Gastroesophageal sphincter (tissue), 4 donors: Measurements from ENCODE around the gene MISP. TPM values are rescaled to one million over a fixed set of nuclear protein-coding genes. Genes with fewer than 3 reads are reported as not detected.
"Not testable (repeated sequence)": the region's sequence is repeated elsewhere in the genome, so short reads cannot be mapped to it uniquely, and the experiment has no call there.

Source experiments
- ATAC-seq: fragments of 150-250 bp; one replicate; pipeline ENCODE4 v1.9.1; 2016; ENCODE audit warnings: mild to moderate bottlenecking, moderate library complexity
- H3K27ac ChIP-seq, 4 donors: fragments of 200-600 bp; sonication (generic) in 3 of 4; 1 replicate in 3 of 4; 2 replicates in 1 of 4; pipeline ENCODE4 v1.5.1; 2016 to 2019
- H3K27me3 ChIP-seq: fragments of 200-600 bp; sonication (generic); one replicate; pipeline ENCODE4 v1.5.1; 2019
- H3K36me3 ChIP-seq, 2 donors: fragments of 200-600 bp; sonication (generic); one replicate each; pipeline ENCODE4 v1.5.1; 2019; ENCODE audit warnings: control low read depth in 1 of 2
- H3K4me1 ChIP-seq, 3 donors: fragments of 200-600 bp; sonication (generic); 1 replicate in 2 of 3; 2 replicates in 1 of 3; pipeline ENCODE4 v1.5.1; 2016 to 2019; ENCODE audit warnings: control low read depth in 2 of 3
- H3K4me3 ChIP-seq, 2 donors: fragments of 200-600 bp; sonication (generic); one replicate each; pipeline ENCODE4 v1.5.1; 2019; ENCODE audit warnings: mild to moderate bottlenecking in 1 of 2, moderate library complexity in 1 of 2
- H3K9me3 ChIP-seq, 3 donors: fragments of 200-600 bp; sonication (generic); one replicate each; pipeline ENCODE4 v1.5.1; 2017 to 2019; ENCODE audit warnings: control low read depth in 2 of 3
- EP300 ChIP-seq: sonication (generic); formaldehyde crosslinking; IDR thresholded peaks from one replicate; pipeline ENCODE4 v1.6.1; 2017; ENCODE audit warnings: antibody characterized with exemption, mild to moderate bottlenecking
- POLR2A ChIP-seq, 2 donors: fragments of 450-650 bp; IDR thresholded peaks; one replicate each; pipeline ENCODE4 v1.6.1; 2017; ENCODE audit warnings: antibody characterized with exemption in 2 of 2, mild to moderate bottlenecking in 2 of 2, moderate library complexity in 1 of 2
- POLR2AphosphoS5 ChIP-seq: sonication (generic); formaldehyde crosslinking; IDR thresholded peaks from one replicate; pipeline ENCODE4 v1.6.1; 2017; ENCODE audit warnings: antibody characterized with exemption
- WGBS, 2 donors: methylation state at CpG; one replicate each; pipeline ENCODE4 v1.1.5; 2018; ENCODE audit warnings: low coverage in 1 of 2; 5-methylcytosine and 5-hydroxymethylcytosine counted together
- total RNA-seq, 4 donors: library from RNA; depleted of rRNA; stranded (reverse); fragments of >200 nt; gene quantifications; one replicate each; pipeline ENCODE4 v1.1.0, GENCODE V29; 2016
- TF ChIP-seq, protein P1 (sequence below), 4 experiments: fragments of 200-600 bp in 2 of 4; fragments of 450-650 bp in 2 of 4; sonication (generic) in 1 of 4; IDR thresholded peaks; one replicate each; pipeline ENCODE4 v1.5.1; 2017 to 2019; ENCODE audit warnings: antibody characterized with exemption in 4 of 4, mild to moderate bottlenecking in 2 of 4, moderate library complexity in 2 of 4

Gene MISP
- total RNA-seq, 4 donors from 2014 or later = 0.52 TPM; not detected in 3

- Histone ChIP-seq H3K4me3 (no peak overlapping the region), H3K27me3 (no peaks in the 10 kb centered on the region), H3K4me1 (peaks cover 0 to 9% (median 0%) of the 10 kb centered on the region in 3 donors), H3K27ac (no peak overlapping the region), H3K36me3 (peaks cover 0 to 35% of the 10 kb centered on the region in 2 donors), H3K9me3 (peaks cover 0 to 8% (median under 1%) of the 10 kb centered on the region in 3 donors)
- TF ChIP-seq EP300 (no peak), POLR2A (IDR thresholded peaks at IDR 0.05) (no peak), POLR2AphosphoS5 (no peak)
- TF ChIP-seq, protein P1, sequence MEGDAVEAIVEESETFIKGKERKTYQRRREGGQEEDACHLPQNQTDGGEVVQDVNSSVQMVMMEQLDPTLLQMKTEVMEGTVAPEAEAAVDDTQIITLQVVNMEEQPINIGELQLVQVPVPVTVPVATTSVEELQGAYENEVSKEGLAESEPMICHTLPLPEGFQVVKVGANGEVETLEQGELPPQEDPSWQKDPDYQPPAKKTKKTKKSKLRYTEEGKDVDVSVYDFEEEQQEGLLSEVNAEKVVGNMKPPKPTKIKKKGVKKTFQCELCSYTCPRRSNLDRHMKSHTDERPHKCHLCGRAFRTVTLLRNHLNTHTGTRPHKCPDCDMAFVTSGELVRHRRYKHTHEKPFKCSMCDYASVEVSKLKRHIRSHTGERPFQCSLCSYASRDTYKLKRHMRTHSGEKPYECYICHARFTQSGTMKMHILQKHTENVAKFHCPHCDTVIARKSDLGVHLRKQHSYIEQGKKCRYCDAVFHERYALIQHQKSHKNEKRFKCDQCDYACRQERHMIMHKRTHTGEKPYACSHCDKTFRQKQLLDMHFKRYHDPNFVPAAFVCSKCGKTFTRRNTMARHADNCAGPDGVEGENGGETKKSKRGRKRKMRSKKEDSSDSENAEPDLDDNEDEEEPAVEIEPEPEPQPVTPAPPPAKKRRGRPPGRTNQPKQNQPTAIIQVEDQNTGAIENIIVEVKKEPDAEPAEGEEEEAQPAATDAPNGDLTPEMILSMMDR (IDR thresholded peaks at IDR 0.05) = no peak
- WGBS, 2 donors = 85 to 86% methylated on average over 3 to 14 of the region's 23 CpGs
- ATAC-seq = no peak
Measured at GRCh38 chr19:738509-739128, 12.3 kb upstream of the MISP start.

DNA sequence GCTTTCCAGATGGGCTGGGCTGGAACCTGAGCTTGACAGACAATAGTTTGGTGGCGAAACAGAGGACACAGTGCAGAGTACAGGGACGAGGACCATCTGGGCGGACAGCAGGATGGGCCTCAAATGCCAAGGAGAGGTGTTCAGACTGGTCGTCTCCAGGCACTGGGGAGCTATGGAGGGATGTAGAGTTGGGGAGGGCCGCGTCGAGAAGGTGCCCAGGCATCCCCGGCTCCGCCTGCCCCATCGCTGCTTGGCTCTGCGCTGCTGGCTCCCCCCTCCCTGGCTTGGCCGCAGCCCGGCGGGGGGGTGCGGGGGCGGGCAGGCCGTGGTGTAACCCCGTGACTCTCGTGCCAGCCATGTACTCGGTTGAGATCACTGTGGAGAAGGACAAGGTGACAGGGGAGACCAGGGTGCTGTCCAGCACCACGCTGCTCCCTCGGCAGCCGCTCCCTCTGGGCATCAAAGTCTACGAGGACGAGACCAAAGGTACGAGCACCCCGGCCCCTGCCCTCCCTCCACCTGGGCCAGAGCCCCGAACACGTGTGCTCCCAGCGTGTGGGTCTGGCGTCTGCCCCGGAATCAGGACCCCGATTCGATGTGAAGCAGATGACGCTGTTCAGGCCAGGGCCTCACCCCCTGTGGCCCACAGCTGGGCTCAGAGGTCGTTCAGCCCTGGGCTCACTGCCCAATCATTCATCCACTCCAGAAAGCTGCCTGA is 10.8 kb upstream of the MISP start:
- peaks cover 0 to 33% of the 10 kb centered on the region in 2 donors for H3K36me3 ChIP-seq
- no peak for ATAC-seq
- TF ChIP-seq, protein P1 (IDR thresholded peaks at IDR 0.05) = no peak
- H3K9me3 ChIP-seq = peaks cover 0 to 24% (median 2%) of the 10 kb centered on the region in 3 donors
- H3K27ac ChIP-seq = no peak overlapping the region
- no peak overlapping the region for H3K4me3 ChIP-seq
- no peaks in the 10 kb centered on the region for H3K4me1 ChIP-seq
- no peaks in the 10 kb centered on the region for H3K27me3 ChIP-seq
- WGBS, 2 donors = 85% methylated on average over 4 of the region's 36 CpGs; no CpG with 5 or more reads in 1 of the 2 donors

DNA sequence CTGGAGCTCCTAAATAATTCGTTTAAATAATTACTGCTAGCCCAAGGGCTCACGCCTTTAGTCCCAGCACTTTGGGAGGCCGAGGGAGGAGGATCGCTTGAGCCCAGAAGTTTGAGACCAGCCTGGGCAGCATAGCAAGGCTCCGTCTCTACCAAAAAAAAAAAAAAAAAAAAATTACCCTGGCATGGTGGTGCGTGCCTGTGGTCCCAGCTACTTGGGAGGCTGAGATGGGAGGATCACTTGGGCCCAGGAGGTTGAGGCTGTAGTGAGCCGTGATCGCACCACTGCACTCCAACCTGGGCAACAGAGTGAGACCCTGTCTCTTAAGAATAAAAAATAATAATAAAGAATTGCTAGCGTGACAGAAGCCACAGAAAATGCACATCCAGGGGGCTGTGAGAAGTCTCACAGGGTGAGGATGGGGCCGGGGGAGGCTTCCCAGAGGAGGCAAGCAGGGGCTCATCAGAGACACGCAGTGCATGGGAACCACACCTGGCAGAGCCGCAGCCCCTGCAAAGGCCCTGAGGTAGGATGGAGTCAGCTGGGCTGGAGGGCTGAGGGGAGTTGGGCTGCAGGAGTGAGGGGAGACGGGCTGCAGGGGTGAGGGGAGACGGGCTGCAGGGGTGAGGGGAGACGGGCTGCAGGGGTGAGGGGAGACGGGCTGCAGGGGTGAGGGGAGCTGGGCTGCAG is 10.0 kb upstream of the MISP start:
- Histone ChIP-seq H3K36me3 (peaks cover 0 to 31% of the 10 kb centered on the region in 2 donors), H3K9me3 (peaks cover 0 to 26% (median 2%) of the 10 kb centered on the region in 3 donors)
- H3K27ac ChIP-seq, H3K4me3 ChIP-seq, H3K27me3 ChIP-seq, H3K4me1 ChIP-seq, ATAC-seq: not testable (repeated sequence)
- WGBS, 2 donors = 83 to 85% methylated on average over 6 to 10 of the region's 16 CpGs

DNA sequence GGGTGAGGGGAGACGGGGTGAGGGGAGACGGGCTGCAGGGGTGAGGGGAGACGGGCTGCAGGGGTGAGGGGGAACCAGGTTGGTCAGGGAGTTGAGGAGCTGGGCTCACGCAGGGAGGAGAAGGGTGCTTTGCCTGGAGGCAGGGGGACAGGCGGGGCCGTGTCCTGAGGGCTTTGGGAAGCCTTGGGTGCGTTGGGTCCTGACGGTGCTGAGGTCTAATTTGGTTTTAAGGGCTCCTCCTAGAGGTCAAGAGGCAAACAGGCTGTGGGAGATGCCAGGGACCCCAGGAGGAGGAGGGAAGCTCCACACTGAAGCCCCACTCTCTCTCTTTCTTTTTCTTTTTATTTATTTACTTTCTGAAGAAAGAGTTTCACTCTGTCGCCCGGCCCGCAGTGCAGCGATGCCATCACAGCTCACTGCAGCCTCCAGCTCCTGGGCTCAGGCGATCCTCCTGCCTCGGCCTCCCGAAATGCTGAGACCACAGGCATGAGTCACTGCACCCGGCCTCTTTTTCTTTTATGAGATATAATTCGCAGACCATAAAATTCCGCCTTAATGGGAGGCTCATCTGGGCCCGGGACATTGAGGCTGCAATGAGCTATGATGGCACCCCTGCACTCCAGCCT is 9.3 kb upstream of the MISP start:
- H3K36me3 ChIP-seq = peaks cover 0 to 31% of the 10 kb centered on the region in 2 donors
- TF ChIP-seq EP300 (no peak), POLR2AphosphoS5 (no peak), POLR2A (IDR thresholded peaks at IDR 0.05) (no peak)
- TF ChIP-seq, protein P1 (IDR thresholded peaks at IDR 0.05) = no peak
- peaks cover 0 to 28% (median 2%) of the 10 kb centered on the region in 3 donors for H3K9me3 ChIP-seq
- 68 to 83% methylated on average over 9 to 13 of the region's 19 CpGs for WGBS, 2 donors
- no peaks in the 10 kb centered on the region for H3K27me3 ChIP-seq
- H3K4me3 ChIP-seq = no peak overlapping the region
- H3K4me1 ChIP-seq = no peaks in the 10 kb centered on the region
- ATAC-seq = no peak
- H3K27ac ChIP-seq = no peak overlapping the region

DNA sequence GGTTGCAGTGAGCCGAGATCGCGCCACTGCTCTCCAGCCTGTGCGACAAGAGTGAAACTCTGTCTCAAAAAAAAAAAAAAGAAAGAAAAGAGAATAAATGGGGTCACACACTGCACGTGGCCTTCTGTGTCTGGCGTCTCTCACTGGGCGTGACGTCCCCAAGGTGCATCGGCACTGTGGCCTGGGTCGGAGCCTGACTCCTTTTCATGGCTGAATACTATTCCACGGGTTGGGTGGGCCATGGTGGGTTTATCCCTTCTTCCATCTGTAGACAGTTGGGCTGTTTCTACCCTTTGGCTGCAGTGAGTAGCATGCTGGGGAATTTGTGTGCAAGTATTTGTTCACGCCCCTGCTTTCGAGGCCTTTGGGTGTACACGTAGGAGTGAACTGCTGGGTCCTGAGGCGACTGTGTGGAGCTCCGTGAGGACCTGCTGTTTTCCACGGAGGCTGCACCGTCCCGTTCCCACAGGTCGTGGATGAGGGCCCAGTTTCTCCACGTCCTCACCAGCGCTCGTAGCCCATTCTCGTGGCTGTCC is 8.3 kb upstream of the MISP start:
- no peak overlapping the region for H3K4me3 ChIP-seq
- no peak for TF ChIP-seq POLR2A (IDR thresholded peaks at IDR 0.05)
- no peak for TF ChIP-seq POLR2AphosphoS5
- TF ChIP-seq, protein P1 (IDR thresholded peaks at IDR 0.05) = no peak
- TF ChIP-seq EP300 = no peak
- H3K27ac ChIP-seq = no peak overlapping the region
- 100% methylated on average over 3 of the region's 24 CpGs; no CpG with 5 or more reads in 1 of the 2 donors for WGBS, 2 donors
- peaks cover 0 to 38% (median 2%) of the 10 kb centered on the region in 3 donors for H3K9me3 ChIP-seq
- ATAC-seq = no peak
- H3K4me1 ChIP-seq = no peaks in the 10 kb centered on the region
- H3K36me3 ChIP-seq = peaks cover 0 to 36% of the 10 kb centered on the region in 2 donors
- H3K27me3 ChIP-seq = peaks cover 4% of the 10 kb centered on the region
